K562 (cell line): ENCODE data around the gene PXN. TPM values are rescaled to one million over a fixed set of nuclear protein-coding genes. Genes with fewer than 3 reads are reported as not detected.

Experiments used
- ATF4 ChIP-seq: fragments of 450-650 bp; formaldehyde crosslinking; IDR thresholded peaks from 2 replicates; pipeline ENCODE4 v1.4.0; 2022; ENCODE audit warnings: mild to moderate bottlenecking, moderate library complexity
- CEBPB ChIP-seq: fragments of 450-650 bp; IDR thresholded peaks from 2 replicates; pipeline ENCODE4 v1.6.1; 2016; ENCODE audit warnings: missing genetic modification characterization, missing compliant biosample characterization
- JUND ChIP-seq, 2 experiments: IDR thresholded peaks; 2 replicates in 1 of 2; 3 replicates in 1 of 2; pipeline ENCODE4 v1.6.1; 2011; ENCODE audit warnings: borderline replicate concordance in 2 of 2, low read depth in 2 of 2, low read length in 2 of 2, improper control_type of control experiment in 1 of 2, missing biosample characterization in 1 of 2, missing genetic modification characterization in 1 of 2, missing genetic modification reagents in 1 of 2
- KDM5B ChIP-seq: fragments of 200-600 bp; sonication (generic); IDR thresholded peaks from 2 replicates; pipeline ENCODE4 v1.6.1; 2012; ENCODE audit warnings: low read depth, mild to moderate bottlenecking, moderate library complexity, low read length, control low read depth, inconsistent platforms; ENCODE audit not compliant: insufficient replicate concordance
- MGA ChIP-seq: fragments of 450-650 bp; IDR thresholded peaks from 2 replicates; pipeline ENCODE4 v1.6.1; 2016; ENCODE audit warnings: mild to moderate bottlenecking, moderate library complexity
- RBBP5 ChIP-seq: fragments of 200-600 bp; sonication (generic); IDR thresholded peaks from 2 replicates; pipeline ENCODE4 v1.6.1; 2012; ENCODE audit warnings: borderline replicate concordance, mild to moderate bottlenecking, low read length, control low read depth, inconsistent platforms; ENCODE audit not compliant: insufficient read depth, poor library complexity, severe bottlenecking
- ZNF277 ChIP-seq: fragments of 250-450 bp; sonication (Bioruptor Pico); IDR thresholded peaks from 2 replicates; pipeline ENCODE4 v1.8.0; 2022; ENCODE audit warnings: inconsistent platforms, mild to moderate bottlenecking, moderate library complexity, borderline replicate concordance
- polyA plus RNA-seq, 8 experiments: library from polyadenylated mRNA; depleted of rRNA in 4 of 8; stranded (reverse) in 5 of 8; unstranded in 3 of 8; fragments of >200 nt; fragmentation: Nextera tagmentation in 2 of 8; fragmentation: Illumina TruSeq in 1 of 8; extraction: Ambion mirVana in 2 of 8; extraction: Trizol in 1 of 8; gene quantifications; 2 replicates each; pipeline versions ENCODE4 v1.2.1 to v1.2.3, GENCODE V29; 2011 to 2014; ENCODE audit warnings: inconsistent platforms in 1 of 8, missing spikeins in 1 of 8
- total RNA-seq, 7 experiments: library from RNA; depleted of rRNA in 6 of 7; stranded (reverse); fragments of >200 nt in 6 of 7; fragmentation: Illumina TruSeq in 2 of 7; extraction: Trizol in 2 of 7; gene quantifications; 2 replicates each; pipeline versions ENCODE4 v1.2.1 to v1.2.3, GENCODE V29; 2011 to 2021; ENCODE audit warnings: low replicate concordance in 1 of 7

PXN gene
- total and polyA plus RNA-seq, 9 of the 15 experiments (the other 6 are each of a cell fraction or from before 2014, with no cell fraction given): 4.0 to 74.1 (median 18.6) TPM

- peak; percentile 89 for TF ChIP-seq MGA
- peak; percentile 60; the same call in 1 of the 2 replicates for TF ChIP-seq JUND (IDR thresholded peaks at IDR 0.05; ENCODE audit: borderline replicate concordance, low read depth, low read length)
- TF ChIP-seq JUND (tag; IDR thresholded peaks at IDR 0.05; ENCODE audit: borderline replicate concordance, low read depth, low read length): peak; percentile 42; the same call in 1 of the 3 replicates
- TF ChIP-seq ZNF277 (CRISPR knock-in tag): no peak
- TF ChIP-seq RBBP5: no peak
- no peak for TF ChIP-seq CEBPB (tag)
- 0 out of 2 replicates have a peak, but pooled peaks have one; percentile 41 for TF ChIP-seq ATF4 (CRISPR knock-in tag)
- TF ChIP-seq KDM5B: no peak
Observed at GRCh38 chr12:120242275-120242799, 23.2 kb downstream of the PXN start (continued).
